B cell (primary cell): ENCODE measurements around the gene DNM1.

Experiments used
- EZH2 ChIP-seq: IDR thresholded peaks from 2 replicates; pipeline ENCODE4 v1.6.1; 2012; ENCODE audit warnings: borderline replicate concordance, low read depth, mild to moderate bottlenecking, moderate library complexity, low read length; ENCODE audit not compliant: insufficient read depth, poor library complexity, severe bottlenecking
- TF ChIP-seq, protein P1 (sequence below): fragments of 200-600 bp; IDR thresholded peaks from one replicate; pipeline ENCODE4 v1.8.0; 2022; ENCODE audit warnings: antibody characterized with exemption, mild to moderate bottlenecking

DNA sequence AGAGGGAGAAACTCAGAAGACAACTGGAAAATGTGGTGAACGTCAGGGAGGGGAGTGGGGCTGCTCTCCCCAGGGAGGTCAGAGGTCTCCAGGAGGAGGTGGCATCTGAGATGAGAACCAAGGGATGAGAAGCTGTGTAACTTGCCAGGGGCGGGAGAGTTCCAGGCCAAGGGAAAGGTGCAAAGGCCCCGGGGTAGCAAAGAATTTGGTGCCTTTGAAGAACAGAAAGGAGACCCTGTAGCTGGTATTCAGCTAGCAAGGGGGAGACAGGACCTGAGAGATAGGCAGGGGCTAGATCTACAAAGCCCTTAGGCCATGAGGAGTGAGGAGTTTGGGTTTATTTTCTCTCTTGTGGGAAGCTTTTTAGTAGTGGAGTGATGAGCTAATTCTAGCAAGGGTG lies 3.3 kb downstream of the DNM1 start:
- no peak for TF ChIP-seq EZH2
- TF ChIP-seq, protein P1, sequence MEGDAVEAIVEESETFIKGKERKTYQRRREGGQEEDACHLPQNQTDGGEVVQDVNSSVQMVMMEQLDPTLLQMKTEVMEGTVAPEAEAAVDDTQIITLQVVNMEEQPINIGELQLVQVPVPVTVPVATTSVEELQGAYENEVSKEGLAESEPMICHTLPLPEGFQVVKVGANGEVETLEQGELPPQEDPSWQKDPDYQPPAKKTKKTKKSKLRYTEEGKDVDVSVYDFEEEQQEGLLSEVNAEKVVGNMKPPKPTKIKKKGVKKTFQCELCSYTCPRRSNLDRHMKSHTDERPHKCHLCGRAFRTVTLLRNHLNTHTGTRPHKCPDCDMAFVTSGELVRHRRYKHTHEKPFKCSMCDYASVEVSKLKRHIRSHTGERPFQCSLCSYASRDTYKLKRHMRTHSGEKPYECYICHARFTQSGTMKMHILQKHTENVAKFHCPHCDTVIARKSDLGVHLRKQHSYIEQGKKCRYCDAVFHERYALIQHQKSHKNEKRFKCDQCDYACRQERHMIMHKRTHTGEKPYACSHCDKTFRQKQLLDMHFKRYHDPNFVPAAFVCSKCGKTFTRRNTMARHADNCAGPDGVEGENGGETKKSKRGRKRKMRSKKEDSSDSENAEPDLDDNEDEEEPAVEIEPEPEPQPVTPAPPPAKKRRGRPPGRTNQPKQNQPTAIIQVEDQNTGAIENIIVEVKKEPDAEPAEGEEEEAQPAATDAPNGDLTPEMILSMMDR, result no peak
